ENCODE results near the gene ZNF586. TPM values are rescaled to one million over a fixed set of nuclear protein-coding genes. Genes with fewer than 3 reads are reported as not detected.
"Not testable (repeated sequence)": the region's sequence is repeated elsewhere in the genome, so short reads cannot be mapped to it uniquely, and the experiment has no call there.

The ZNF586 gene
- total RNA-seq, 1 donor from 2014 or later: 31.6 TPM

DNA sequence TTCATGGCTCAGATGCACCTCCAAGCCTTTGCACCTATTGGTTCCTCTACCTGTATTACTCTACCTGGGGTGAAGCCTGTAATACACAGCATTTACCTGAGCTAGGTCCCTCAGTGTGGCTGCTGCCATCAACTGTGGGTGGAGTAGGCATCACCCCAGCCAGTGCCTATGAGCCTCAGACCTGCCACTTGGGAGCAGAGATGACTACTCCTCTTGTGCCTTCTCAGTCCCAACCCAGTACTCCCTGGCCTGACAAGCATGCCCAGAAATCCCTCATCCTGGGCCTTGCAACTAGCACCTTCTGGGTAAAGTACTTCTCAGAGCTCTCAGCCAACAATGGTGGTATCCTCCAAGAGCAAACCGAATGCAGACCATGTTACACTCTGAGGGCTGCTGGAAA lies 27.1 kb downstream of the ZNF586 start:
- not testable (repeated sequence) for DNase-seq (ENCODE audit: low spot score)

- no peak for DNase-seq (ENCODE audit: low spot score)
These were observed 31.2 kb downstream of the ZNF586 start for GRCh38 chr19:57800696-57801095.

- DNase-seq (ENCODE audit: low spot score): no peak
These were observed 32.8 kb downstream of the ZNF586 start for GRCh38 chr19:57802269-57802668.

GRCh38 chr19:57803265-57803593 lies 33.8 kb downstream of the ZNF586 start:
- DNase-seq (ENCODE audit: low spot score): no peak

DNA sequence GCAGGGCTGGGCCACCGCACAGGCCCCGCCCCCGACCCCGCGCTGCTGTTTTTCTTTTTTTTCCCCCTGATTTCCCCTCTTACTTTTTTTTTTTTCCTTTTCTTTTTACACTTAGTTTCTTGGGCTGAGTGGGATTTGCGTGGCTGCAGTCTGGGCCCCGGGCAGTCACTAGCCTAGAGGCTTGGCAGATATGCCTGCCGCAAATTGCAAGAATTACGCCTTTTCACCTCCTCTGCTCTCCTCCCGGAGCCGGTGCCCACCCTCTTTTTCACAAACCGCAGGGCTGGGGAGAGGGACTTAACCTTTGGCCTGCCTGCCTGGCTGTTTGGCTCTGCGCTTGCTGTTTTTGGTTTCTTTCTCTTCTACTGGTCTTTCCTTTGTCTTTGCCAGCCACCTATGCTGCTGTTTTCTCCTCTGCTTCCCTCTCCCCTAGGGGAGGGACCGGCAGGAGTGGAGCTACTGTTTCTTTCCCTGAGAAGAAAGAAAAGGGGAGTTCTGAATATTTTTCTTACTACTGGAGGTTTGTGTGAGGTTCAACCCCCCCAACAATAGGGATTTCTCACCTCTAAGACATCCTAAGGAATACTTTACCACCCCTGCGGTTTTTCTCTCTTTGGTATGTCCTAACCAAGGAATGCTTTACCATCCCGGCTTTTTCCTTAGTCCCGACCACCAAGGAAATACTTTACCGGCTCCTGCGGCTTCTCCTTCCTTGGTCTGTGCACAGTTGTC lies 34.3 kb downstream of the ZNF586 start:
- DNase-seq (ENCODE audit: low spot score): no peak

DNA sequence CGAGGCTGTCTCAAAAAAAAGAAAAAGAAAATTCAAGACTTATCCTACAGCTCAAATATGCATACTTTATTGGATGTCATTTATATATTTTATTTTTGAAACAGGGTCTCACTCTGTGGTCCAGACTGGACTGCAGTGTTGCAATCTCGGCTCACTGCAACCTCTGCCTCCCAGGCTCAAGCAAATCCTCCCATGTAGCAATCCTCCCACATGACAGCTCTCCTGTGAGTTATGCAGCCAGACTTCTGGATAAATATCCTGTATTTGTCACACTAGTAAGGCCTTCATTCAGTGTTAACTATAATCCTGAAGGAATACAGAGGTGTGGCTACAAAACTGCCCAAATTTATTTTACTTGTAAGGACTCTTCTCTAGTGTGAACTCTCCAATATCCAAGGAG lies 38.1 kb downstream of the ZNF586 start:
- DNase-seq (ENCODE audit: low spot score): no peak

DNA sequence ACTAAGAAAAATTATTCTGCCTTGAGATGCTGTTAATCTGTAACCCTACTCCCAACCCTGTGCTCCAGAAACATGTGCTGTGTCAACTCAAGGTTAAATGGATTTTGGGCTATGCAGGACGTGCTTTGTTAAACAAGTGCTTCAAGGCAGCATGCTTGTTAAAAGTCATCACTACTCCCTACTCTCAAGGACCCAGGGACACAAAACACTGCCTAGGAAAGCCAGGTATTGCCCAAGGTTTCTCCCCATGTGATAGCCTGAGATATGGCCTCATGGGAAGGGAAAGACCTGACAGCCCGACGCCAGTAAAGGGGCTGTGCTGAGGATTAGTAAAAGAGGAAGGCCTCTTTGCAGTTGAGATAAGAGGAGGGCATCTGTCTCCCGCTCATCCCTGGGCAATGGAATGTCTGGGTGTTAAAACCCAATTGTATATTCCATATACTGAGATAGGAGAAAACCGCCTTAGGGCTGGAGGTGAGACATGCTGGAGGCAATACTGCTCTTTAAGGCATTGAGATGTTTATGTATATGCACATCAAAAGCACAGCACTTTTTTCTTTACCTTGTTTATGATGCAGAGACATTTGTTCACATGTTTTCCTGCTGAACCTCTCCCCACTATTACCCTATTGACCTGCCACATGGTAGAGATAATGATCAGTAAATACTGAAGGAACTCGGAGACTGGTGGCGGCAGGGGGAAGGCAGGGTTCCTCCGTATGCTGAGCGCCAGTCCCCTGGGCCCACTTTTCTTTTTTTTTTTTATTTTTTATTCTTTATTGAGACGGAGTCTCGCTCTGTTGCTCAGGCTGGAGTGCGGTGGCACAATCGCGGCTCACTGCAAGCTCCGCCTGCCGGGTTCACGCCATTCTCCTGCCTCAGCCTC lies 41.2 kb downstream of the ZNF586 start:
- not testable (repeated sequence) for DNase-seq (ENCODE audit: low spot score)

- DNase-seq (ENCODE audit: low spot score): no peak
These were observed 42.8 kb downstream of the ZNF586 start for GRCh38 chr19:57812226-57812625.

DNA sequence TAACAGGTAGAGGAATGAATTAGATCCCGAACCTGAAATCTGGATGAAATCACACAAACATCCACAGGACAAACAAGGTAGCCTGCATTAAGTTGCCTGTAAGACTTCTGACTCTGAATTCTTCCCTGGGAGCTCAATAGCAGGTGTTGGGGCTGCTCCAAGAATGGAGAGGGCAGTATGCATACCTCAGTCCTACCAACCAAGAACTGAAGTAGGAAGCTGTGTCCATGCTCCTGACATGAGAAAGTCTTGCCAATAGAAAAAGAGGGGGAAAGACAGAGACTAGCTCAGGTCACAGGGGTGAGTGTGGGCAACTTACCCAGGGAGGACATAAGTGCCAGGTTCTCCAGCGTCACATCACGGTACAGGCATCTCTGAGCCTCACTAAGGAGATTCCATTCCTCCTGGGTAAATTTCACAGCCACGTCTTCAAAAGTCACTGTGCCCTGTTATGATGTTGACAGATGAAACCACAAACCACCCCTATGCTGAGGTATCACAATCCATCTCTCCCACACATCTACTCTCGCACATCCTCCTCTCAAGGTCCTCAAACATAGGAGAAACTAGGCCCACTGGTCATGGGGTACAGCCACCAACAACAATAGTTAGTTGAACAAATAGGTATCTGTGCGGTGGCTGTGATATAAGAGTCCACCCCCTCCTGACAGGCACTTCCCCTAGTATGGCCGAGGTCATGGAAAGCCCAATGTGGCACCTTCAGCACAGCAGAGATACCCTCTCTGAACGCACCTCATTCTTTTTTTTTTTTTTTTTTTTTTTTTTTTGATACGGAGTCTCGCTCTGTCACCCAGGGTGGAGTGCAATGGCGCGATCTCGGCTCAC lies 43.7 kb downstream of the ZNF586 start:
- not testable (repeated sequence) for DNase-seq (ENCODE audit: low spot score)

GRCh38 chr19:57813919-57814504 lies 44.5 kb downstream of the ZNF586 start:
- no peak for DNase-seq (ENCODE audit: low spot score)

- DNase-seq (ENCODE audit: low spot score): peak; percentile 88
These were observed 45.2 kb downstream of the ZNF586 start, which contains the start of gene ZNF552 for GRCh38 chr19:57814505-57815246. Gene ZNF552 (minus strand): TSS chr19:57814913. CDS start chr19:57814743, 170 bp downstream.

DNA sequence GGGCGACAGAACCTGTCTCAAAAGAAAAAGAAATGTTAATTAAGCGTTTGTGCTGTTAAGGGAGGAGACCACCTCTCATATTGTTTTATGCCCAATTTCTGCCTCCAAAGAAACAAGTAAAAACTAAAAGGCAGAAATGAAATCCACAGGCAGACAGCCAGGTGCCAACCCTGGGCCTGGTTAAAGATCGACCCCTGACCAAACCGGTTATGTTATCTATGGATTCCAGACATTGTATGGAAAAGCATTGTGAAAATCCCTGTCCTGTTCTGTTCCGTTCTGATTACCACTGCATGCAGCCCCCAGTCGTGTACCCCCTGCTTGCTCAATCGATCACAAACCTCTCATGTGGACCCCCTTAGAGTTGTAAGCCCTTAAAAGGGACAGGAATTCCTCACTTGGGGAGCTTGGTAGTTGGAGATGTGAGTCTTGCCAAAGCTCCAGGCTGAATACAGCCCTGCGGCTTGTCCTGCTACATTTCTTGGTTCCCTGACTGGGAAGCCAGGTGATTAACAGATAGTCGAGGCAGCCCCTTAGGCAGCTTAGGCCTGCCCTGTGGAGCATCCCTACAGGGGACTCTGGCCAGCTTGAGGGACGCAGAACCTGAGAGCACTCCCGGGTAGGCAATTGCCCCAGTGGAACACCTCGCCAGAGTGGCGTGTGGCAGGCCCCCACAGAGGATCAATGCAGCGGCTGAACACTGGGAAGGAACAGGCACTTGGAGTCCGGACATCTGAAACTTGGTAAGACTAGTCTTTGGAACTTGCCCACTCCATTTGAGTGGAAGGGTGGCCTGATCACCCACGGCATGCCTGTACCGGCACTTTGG lies 46.0 kb downstream of the ZNF586 start:
- DNase-seq (ENCODE audit: low spot score): no peak

DNA sequence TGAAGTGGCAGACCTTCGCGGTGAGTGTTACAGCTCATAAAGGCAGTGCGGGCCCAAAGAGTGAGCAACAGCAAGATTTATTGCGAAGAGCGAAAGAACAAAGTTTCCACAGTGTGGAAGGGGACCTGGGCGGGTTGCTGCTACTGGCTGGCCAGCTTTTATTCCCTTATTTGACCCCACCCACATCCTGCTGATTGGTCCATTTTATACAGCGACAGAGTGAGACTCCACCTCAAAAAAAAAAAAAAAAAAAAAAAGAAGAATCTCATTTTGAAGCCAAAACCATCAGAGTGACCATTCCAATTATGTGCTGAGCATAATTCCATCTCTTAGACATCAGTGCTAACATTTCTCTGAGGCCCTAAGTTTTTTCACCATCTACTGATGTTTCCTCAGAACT lies 47.2 kb downstream of the ZNF586 start:
- no peak for DNase-seq (ENCODE audit: low spot score)

GRCh38 chr19:57817976-57818375 lies 48.5 kb downstream of the ZNF586 start:
- DNase-seq (ENCODE audit: low spot score): no peak

GRCh38 chr19:57818378-57818777 lies 48.9 kb downstream of the ZNF586 start:
- no peak for DNase-seq (ENCODE audit: low spot score)

GRCh38 chr19:57819475-57820148 lies 50.1 kb downstream of the ZNF586 start:
- peak; percentile 86 for DNase-seq (ENCODE audit: low spot score)

DNA sequence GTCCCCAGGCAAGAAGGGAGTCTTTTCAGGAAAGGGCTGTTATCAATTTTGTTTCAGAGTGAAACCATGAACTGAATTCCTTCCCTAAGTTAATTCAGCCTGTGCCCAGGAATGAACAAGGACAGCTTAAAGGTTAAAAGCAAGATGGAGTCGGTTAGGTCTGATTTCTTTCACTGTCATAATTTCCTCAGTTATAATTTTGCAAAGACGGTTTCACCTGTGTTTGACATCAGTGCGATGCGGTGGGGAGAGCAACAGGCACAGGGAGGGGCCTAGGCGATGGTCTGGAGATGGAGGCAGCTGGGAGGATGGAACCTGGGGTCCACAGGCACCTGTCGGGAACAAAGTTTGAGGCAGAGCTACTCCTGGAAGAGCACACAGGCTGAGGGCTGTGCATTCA lies 51.1 kb downstream of the ZNF586 start:
- no peak for DNase-seq (ENCODE audit: low spot score)

GRCh38 chr19:57821095-57821494 lies 51.6 kb downstream of the ZNF586 start:
- not testable (repeated sequence) for DNase-seq (ENCODE audit: low spot score)

GRCh38 chr19:57821501-57821900 lies 52.0 kb downstream of the ZNF586 start:
- DNase-seq (ENCODE audit: low spot score): not testable (repeated sequence)

Measured in ureter (tissue), 1 donor.